NCI-H1105 treated with DMSO at 0.1 percent for 48 hours (cell line): ENCODE results near the gene NFAT5.
"Not testable (repeated sequence)": the region's sequence is repeated elsewhere in the genome, so short reads cannot be mapped to it uniquely, and the experiment has no call there.

Source experiments
- DNase-seq: peaks from one replicate; lab custom pipeline; 2025; lab: John Stamatoyannopoulos, UW

The NFAT5 gene

GRCh38 chr16:69707920-69708683 lies 142.3 kb downstream of the NFAT5 start:
- no peak for DNase-seq

- DNase-seq: peak; percentile 60
Observed at GRCh38 chr16:69709456-69710084, 143.8 kb downstream of the NFAT5 start.

GRCh38 chr16:69711115-69711740 lies 145.5 kb downstream of the NFAT5 start:
- no peak for DNase-seq

GRCh38 chr16:69712277-69712676 lies 146.5 kb downstream of the NFAT5 start:
- DNase-seq: no peak

GRCh38 chr16:69712914-69713581 lies 147.3 kb downstream of the NFAT5 start:
- no peak for DNase-seq

GRCh38 chr16:69717066-69717465 lies 151.3 kb downstream of the NFAT5 start:
- DNase-seq: no peak

GRCh38 chr16:69718111-69718764 lies 152.5 kb downstream of the NFAT5 start:
- DNase-seq: no peak

- DNase-seq: no peak
Observed at GRCh38 chr16:69720822-69721430, 155.2 kb downstream of the NFAT5 start.

- DNase-seq: no peak
Observed at GRCh38 chr16:69721441-69721957, 155.7 kb downstream of the NFAT5 start.

GRCh38 chr16:69724414-69724873 lies 158.7 kb downstream of the NFAT5 start:
- no peak for DNase-seq

- DNase-seq: no peak
Observed at GRCh38 chr16:69724981-69725479, 159.3 kb downstream of the NFAT5 start.

- no peak for DNase-seq
Observed at GRCh38 chr16:69725480-69726312, 159.9 kb downstream of the NFAT5 start.

- DNase-seq: peak; percentile 73
Observed at GRCh38 chr16:69726313-69727060, 160.7 kb downstream of the NFAT5 start, which contains the start of gene NQO1. TSS of gene NQO1 (minus strand) at chr16:69726560. CDS start at chr16:69726439, 121 bp downstream.

GRCh38 chr16:69727916-69728270 lies 162.1 kb downstream of the NFAT5 start:
- DNase-seq: no peak

- not testable (repeated sequence) for DNase-seq
Observed at GRCh38 chr16:69729030-69729429, 163.3 kb downstream of the NFAT5 start.

- DNase-seq: not testable (repeated sequence)
Observed at GRCh38 chr16:69731280-69731679, 165.5 kb downstream of the NFAT5 start.

GRCh38 chr16:69732101-69732500 lies 166.3 kb downstream of the NFAT5 start:
- DNase-seq: no peak

GRCh38 chr16:69741519-69741918 lies 175.8 kb downstream of the NFAT5 start:
- DNase-seq: no peak
